ENCODE results near the gene RPL39L.

GRCh38 chr3:187125319-187126031 lies 13.8 kb downstream of the RPL39L start:
- TF ChIP-seq POLR2A (IDR thresholded peaks at IDR 0.05; ENCODE audit: low read depth, low read length) (no peak), CTCF (conservative IDR thresholded peaks at IDR 0.05; ENCODE audit: low read depth, low read length) (no peak), CHD1 (IDR thresholded peaks at IDR 0.05; ENCODE audit: low read depth, low read length) (no peak), RAD21 (IDR thresholded peaks at IDR 0.05; ENCODE audit: low read length) (no peak), CEBPB (IDR thresholded peaks at IDR 0.05; ENCODE audit: low read depth, low read length) (no peak), MAZ (IDR thresholded peaks at IDR 0.05; ENCODE audit: borderline replicate concordance, low read depth, low read length) (no peak), SMC3 (IDR thresholded peaks at IDR 0.05; ENCODE audit: low read depth, low read length) (no peak), RCOR1 (IDR thresholded peaks at IDR 0.05; ENCODE audit: insufficient replicate concordance, low read length) (no peak)

Data from IMR-90 (cell line).